ENCODE data around the gene ABCA13.

DNA sequence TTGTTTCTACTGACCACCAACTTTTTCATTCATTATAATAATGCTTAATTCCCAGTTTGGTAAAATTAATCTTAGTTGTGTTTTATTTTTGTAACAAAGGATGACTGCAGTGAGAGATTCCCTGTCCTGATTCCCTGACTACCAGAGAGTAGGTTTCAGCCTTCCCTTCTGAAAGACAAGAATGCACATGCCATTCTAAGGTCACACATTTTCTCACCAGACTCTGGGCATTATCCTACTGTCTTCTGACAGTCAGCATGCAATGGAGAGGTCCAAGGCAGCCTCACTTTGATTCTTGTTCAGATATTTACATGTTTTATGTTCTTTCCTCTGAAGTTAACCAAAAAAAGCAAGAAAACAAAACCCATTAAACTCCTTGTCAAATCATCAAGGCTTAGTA is 380.4 kb downstream of the ABCA13 start:
- TF ChIP-seq EP300 (IDR thresholded peaks at IDR 0.05; ENCODE audit: borderline replicate concordance in 1 of 2, low read depth in 1 of 2, low read length in 1 of 2) = no peak
- TF ChIP-seq NFIC (IDR thresholded peaks at IDR 0.05; ENCODE audit: borderline replicate concordance) = no peak
- TF ChIP-seq RAD21 (IDR thresholded peaks at IDR 0.05; ENCODE audit: low read length) = no peak
